ENCODE measurements around the gene NCR2. TPM values are rescaled to one million over a fixed set of nuclear protein-coding genes. Genes with fewer than 3 reads are reported as not detected.

Gene NCR2
- total RNA-seq, 2 donors from 2014 or later = not detected

DNA sequence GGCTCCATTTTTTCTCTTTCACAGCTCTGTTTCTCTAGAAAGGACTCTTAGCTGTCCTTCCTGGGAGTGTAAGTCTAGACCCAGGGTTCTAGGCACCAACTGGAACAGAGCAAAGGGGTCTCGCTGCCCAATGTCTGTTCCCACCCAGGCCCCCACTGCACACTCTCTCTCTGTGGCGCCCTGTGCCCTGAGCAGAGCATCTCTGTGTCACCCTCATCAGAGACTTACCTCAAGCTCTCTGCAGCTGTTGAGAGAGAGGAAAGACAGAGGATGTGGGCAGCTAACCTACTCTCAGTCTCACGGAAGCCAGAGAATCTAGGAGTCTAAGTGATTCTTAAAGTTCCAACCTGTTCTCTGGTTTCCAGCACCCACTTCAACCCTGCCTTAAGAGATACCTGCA, 9.5 kb downstream of the NCR2 start:
- Mint-ChIP-seq H3K9me3 (peaks cover 14% of the 10 kb centered on the region), H3K4me3 (no peak overlapping the region), H3K27me3 (ENCODE audit: insufficient read depth) (peaks cover 46% of the 10 kb centered on the region), H3K4me1 (no peaks in the 10 kb centered on the region), H3K36me3 (ENCODE audit: low read depth) (no peaks in the 10 kb centered on the region), H3K27ac (no peak overlapping the region)
- no peak overlapping the region for H3K9ac ChIP-seq (ENCODE audit: extremely low read depth, low read length, poor library complexity, severe bottlenecking)
- no peak for DNase-seq
- H3K4me1 ChIP-seq (ENCODE audit: control insufficient read depth, insufficient read depth, low read length) = no peaks in the 10 kb centered on the region
- H3K27ac ChIP-seq (ENCODE audit: low read depth, low read length) = no peak overlapping the region
- WGBS, 2 experiments (ENCODE audit: insufficient coverage in 1 of 2, insufficient read length in 1 of 2) = 80 to 81% methylated on average over 3 of the region's 3 CpGs
- no peaks in the 10 kb centered on the region for H3K36me3 ChIP-seq (ENCODE audit: control insufficient read depth, insufficient read depth, low read length)
- TF ChIP-seq, protein P1, sequence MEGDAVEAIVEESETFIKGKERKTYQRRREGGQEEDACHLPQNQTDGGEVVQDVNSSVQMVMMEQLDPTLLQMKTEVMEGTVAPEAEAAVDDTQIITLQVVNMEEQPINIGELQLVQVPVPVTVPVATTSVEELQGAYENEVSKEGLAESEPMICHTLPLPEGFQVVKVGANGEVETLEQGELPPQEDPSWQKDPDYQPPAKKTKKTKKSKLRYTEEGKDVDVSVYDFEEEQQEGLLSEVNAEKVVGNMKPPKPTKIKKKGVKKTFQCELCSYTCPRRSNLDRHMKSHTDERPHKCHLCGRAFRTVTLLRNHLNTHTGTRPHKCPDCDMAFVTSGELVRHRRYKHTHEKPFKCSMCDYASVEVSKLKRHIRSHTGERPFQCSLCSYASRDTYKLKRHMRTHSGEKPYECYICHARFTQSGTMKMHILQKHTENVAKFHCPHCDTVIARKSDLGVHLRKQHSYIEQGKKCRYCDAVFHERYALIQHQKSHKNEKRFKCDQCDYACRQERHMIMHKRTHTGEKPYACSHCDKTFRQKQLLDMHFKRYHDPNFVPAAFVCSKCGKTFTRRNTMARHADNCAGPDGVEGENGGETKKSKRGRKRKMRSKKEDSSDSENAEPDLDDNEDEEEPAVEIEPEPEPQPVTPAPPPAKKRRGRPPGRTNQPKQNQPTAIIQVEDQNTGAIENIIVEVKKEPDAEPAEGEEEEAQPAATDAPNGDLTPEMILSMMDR (conservative IDR thresholded peaks at IDR 0.05) = no peak
- H3K4me3 ChIP-seq (ENCODE audit: low read length) = no peak overlapping the region
- H3K9me3 ChIP-seq (ENCODE audit: control insufficient read depth, low read length) = peaks cover 7% of the 10 kb centered on the region
- peaks cover 12% of the 10 kb centered on the region for H3K27me3 ChIP-seq (ENCODE audit: control insufficient read depth, insufficient read depth, low read length, poor library complexity, severe bottlenecking)

DNA sequence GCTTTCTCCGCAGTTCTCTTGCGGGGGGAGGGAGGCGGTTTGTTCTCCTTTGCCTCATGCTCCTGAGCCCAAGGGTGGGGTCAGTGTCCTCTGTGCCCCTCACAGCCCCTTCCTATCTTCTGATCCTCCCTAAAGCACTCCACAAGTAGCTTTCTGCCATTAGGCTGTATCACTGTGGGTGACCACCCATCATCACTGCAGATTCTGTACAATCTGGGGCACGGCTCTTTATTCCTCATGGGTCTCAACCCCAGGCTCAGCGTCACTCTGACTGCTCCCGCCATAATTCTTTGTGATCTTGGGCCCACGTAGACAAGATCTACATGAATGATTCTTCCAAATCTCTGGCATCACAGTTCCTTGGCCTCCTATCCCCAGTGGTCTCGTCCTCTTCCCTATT, 10.5 kb downstream of the NCR2 start:
- no peak overlapping the region for H3K27ac Mint-ChIP-seq
- H3K9me3 Mint-ChIP-seq = peaks cover 14% of the 10 kb centered on the region
- no peaks in the 10 kb centered on the region for H3K4me1 ChIP-seq (ENCODE audit: control insufficient read depth, insufficient read depth, low read length)
- WGBS, 2 experiments (ENCODE audit: insufficient coverage in 1 of 2, insufficient read length in 1 of 2) = 90 to 94% methylated on average over 7 to 8 of the region's 8 CpGs
- peaks cover 7% of the 10 kb centered on the region for H3K9me3 ChIP-seq (ENCODE audit: control insufficient read depth, low read length)
- H3K36me3 ChIP-seq (ENCODE audit: control insufficient read depth, insufficient read depth, low read length) = no peaks in the 10 kb centered on the region
- no peak overlapping the region for H3K4me3 ChIP-seq (ENCODE audit: low read length)
- peaks cover 23% of the 10 kb centered on the region for H3K27me3 ChIP-seq (ENCODE audit: control insufficient read depth, insufficient read depth, low read length, poor library complexity, severe bottlenecking)
- no peak overlapping the region for H3K9ac ChIP-seq (ENCODE audit: extremely low read depth, low read length, poor library complexity, severe bottlenecking)
- H3K4me1 Mint-ChIP-seq = no peaks in the 10 kb centered on the region
- no peak for DNase-seq
- peaks cover 56% of the 10 kb centered on the region for H3K27me3 Mint-ChIP-seq (ENCODE audit: insufficient read depth)
- no peak overlapping the region for H3K27ac ChIP-seq (ENCODE audit: low read depth, low read length)
- no peaks in the 10 kb centered on the region for H3K36me3 Mint-ChIP-seq (ENCODE audit: low read depth)
- TF ChIP-seq, protein P1 (conservative IDR thresholded peaks at IDR 0.05) = no peak
- no peak overlapping the region for H3K4me3 Mint-ChIP-seq

DNA sequence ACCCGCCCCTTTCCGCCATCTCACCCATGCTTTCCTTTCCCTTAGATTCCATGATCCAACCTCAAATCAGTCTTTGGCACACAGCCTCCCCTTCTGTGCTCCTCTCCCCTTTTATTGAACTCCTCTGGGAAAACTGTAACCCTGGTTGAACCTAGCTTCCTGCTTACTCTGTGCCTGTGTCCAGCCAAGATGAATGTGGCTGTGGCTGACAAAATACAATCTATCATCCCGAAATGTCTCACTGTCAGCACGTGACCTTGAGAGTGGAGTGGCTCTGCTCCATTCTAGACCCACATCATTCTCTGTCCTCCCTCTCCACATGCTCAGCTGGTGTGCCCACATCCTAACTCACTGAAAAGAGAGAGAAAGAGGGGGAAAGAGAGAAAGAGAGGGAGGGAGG, 11.0 kb downstream of the NCR2 start:
- H3K4me3 ChIP-seq (ENCODE audit: low read length) = no peak overlapping the region
- no peaks in the 10 kb centered on the region for H3K4me1 Mint-ChIP-seq
- peaks cover 61% of the 10 kb centered on the region for H3K27me3 Mint-ChIP-seq (ENCODE audit: insufficient read depth)
- 87 to 100% methylated on average over 2 to 4 of the region's 4 CpGs for WGBS, 2 experiments (ENCODE audit: insufficient coverage in 1 of 2, insufficient read length in 1 of 2)
- no peaks in the 10 kb centered on the region for H3K36me3 ChIP-seq (ENCODE audit: control insufficient read depth, insufficient read depth, low read length)
- TF ChIP-seq, protein P1 (conservative IDR thresholded peaks at IDR 0.05) = no peak
- H3K9me3 Mint-ChIP-seq = peaks cover 14% of the 10 kb centered on the region
- peaks cover 28% of the 10 kb centered on the region for H3K27me3 ChIP-seq (ENCODE audit: control insufficient read depth, insufficient read depth, low read length, poor library complexity, severe bottlenecking)
- no peak overlapping the region for H3K4me3 Mint-ChIP-seq
- H3K27ac Mint-ChIP-seq = no peak overlapping the region
- no peak overlapping the region for H3K27ac ChIP-seq (ENCODE audit: low read depth, low read length)
- H3K9ac ChIP-seq (ENCODE audit: extremely low read depth, low read length, poor library complexity, severe bottlenecking) = no peak overlapping the region
- H3K4me1 ChIP-seq (ENCODE audit: control insufficient read depth, insufficient read depth, low read length) = no peaks in the 10 kb centered on the region
- H3K9me3 ChIP-seq (ENCODE audit: control insufficient read depth, low read length) = peaks cover 7% of the 10 kb centered on the region
- no peaks in the 10 kb centered on the region for H3K36me3 Mint-ChIP-seq (ENCODE audit: low read depth)
- DNase-seq = no peak
